PC-9 (cell line): ENCODE results near the gene OTULIN.

Experiments
- EZH2 ChIP-seq: fragments of 200-600 bp; sonication (generic); IDR thresholded peaks from 2 replicates; pipeline ENCODE4 v1.8.0; 2017; ENCODE audit warnings: antibody characterized with exemption, low read depth
- TF ChIP-seq, protein P1 (sequence below): fragments of 200-600 bp; sonication (generic); conservative IDR thresholded peaks from 2 replicates; pipeline ENCODE4 v1.6.1; 2017; ENCODE audit warnings: mixed run types, antibody characterized with exemption, mild to moderate bottlenecking, moderate library complexity

DNA sequence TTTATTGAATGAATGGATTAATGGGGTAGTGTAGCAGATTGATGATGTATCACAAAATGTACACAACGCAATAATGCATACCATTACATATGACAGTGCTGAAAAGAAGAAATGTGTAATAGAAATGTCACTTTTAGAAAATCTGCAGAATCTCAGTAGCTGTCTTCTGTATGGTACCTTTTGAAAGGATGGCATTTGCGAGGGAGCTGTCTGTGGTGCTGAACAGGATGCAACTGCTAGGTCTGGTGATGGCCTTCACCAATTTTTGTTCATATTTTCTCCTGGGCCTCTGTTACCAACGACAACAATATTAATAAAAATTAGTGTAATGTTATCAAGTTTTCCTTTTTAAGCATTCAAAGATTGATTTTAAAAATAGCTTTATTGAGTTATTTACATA is 36.2 kb upstream of the OTULIN start:
- TF ChIP-seq, protein P1, sequence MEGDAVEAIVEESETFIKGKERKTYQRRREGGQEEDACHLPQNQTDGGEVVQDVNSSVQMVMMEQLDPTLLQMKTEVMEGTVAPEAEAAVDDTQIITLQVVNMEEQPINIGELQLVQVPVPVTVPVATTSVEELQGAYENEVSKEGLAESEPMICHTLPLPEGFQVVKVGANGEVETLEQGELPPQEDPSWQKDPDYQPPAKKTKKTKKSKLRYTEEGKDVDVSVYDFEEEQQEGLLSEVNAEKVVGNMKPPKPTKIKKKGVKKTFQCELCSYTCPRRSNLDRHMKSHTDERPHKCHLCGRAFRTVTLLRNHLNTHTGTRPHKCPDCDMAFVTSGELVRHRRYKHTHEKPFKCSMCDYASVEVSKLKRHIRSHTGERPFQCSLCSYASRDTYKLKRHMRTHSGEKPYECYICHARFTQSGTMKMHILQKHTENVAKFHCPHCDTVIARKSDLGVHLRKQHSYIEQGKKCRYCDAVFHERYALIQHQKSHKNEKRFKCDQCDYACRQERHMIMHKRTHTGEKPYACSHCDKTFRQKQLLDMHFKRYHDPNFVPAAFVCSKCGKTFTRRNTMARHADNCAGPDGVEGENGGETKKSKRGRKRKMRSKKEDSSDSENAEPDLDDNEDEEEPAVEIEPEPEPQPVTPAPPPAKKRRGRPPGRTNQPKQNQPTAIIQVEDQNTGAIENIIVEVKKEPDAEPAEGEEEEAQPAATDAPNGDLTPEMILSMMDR = no peak
- TF ChIP-seq EZH2 = no peak
